NCI-H187 treated with DMSO at 0.1 percent for 48 hours (cell line): ENCODE measurements around the gene AGBL4.
"Not testable (repeated sequence)": the region's sequence is repeated elsewhere in the genome, so short reads cannot be mapped to it uniquely, and the experiment has no call there.

Experiments used
- DNase-seq: peaks from one replicate; lab custom pipeline; 2025; lab: John Stamatoyannopoulos, UW

Gene AGBL4

GRCh38 chr1:48540587-48540986 is 1483.2 kb downstream of the AGBL4 start:
- no peak for DNase-seq

GRCh38 chr1:48536477-48536876 is 1487.3 kb downstream of the AGBL4 start:
- no peak for DNase-seq

- no peak for DNase-seq
These were observed 1490.8 kb downstream of the AGBL4 start for GRCh38 chr1:48532976-48533375.

- DNase-seq = peak; percentile 14
These were observed 1492.9 kb downstream of the AGBL4 start for GRCh38 chr1:48530727-48531351.

GRCh38 chr1:48527051-48527450 is 1496.7 kb downstream of the AGBL4 start:
- DNase-seq = no peak

- no peak for DNase-seq
These were observed 1497.6 kb downstream of the AGBL4 start for GRCh38 chr1:48526008-48526710.

GRCh38 chr1:48524892-48525467 is 1498.8 kb downstream of the AGBL4 start:
- DNase-seq = no peak

GRCh38 chr1:48523558-48523957 is 1500.2 kb downstream of the AGBL4 start:
- DNase-seq = no peak

- not testable (repeated sequence) for DNase-seq
These were observed 1503.9 kb downstream of the AGBL4 start for GRCh38 chr1:48519896-48520295.

GRCh38 chr1:48506870-48507269 is 1516.9 kb downstream of the AGBL4 start:
- DNase-seq = no peak

GRCh38 chr1:48500541-48501450 is 1523.0 kb downstream of the AGBL4 start:
- DNase-seq = no peak

GRCh38 chr1:48499211-48499735 is 1524.5 kb downstream of the AGBL4 start:
- DNase-seq = no peak

GRCh38 chr1:48498096-48498791 is 1525.5 kb downstream of the AGBL4 start:
- peak; percentile 27 for DNase-seq

- DNase-seq = no peak
These were observed 1527.8 kb downstream of the AGBL4 start for GRCh38 chr1:48495911-48496310.

- no peak for DNase-seq
These were observed 1528.6 kb downstream of the AGBL4 start for GRCh38 chr1:48495166-48495565.

- no peak for DNase-seq
These were observed 1529.6 kb downstream of the AGBL4 start for GRCh38 chr1:48493970-48494769.

GRCh38 chr1:48493041-48493440 is 1530.7 kb downstream of the AGBL4 start:
- DNase-seq = no peak

GRCh38 chr1:48492392-48492791 is 1531.4 kb downstream of the AGBL4 start:
- DNase-seq = no peak

- DNase-seq = no peak
These were observed 1535.0 kb downstream of the AGBL4 start for GRCh38 chr1:48488721-48489120.
